ENCODE data around the gene COL4A4.

GRCh38 chr2:226953206-226953605 is 210.8 kb downstream of the COL4A4 start:
- TF ChIP-seq CTCF (IDR thresholded peaks at IDR 0.05; ENCODE audit: insufficient read depth, low read length, poor library complexity, severe bottlenecking) (no peak), EZH2phosphoT487 (conservative IDR thresholded peaks at IDR 0.05; ENCODE audit: low read length) (no peak)

All from SU-DHL-6 (cell line).